GM18526 (cell line): ENCODE measurements around the gene ZBTB24.

Experiments
- POLR2A ChIP-seq: IDR thresholded peaks from 3 replicates; pipeline ENCODE4 v1.6.1; 2011; ENCODE audit not compliant: insufficient read length; ENCODE audit errors: extremely low read depth

ZBTB24 gene

DNA sequence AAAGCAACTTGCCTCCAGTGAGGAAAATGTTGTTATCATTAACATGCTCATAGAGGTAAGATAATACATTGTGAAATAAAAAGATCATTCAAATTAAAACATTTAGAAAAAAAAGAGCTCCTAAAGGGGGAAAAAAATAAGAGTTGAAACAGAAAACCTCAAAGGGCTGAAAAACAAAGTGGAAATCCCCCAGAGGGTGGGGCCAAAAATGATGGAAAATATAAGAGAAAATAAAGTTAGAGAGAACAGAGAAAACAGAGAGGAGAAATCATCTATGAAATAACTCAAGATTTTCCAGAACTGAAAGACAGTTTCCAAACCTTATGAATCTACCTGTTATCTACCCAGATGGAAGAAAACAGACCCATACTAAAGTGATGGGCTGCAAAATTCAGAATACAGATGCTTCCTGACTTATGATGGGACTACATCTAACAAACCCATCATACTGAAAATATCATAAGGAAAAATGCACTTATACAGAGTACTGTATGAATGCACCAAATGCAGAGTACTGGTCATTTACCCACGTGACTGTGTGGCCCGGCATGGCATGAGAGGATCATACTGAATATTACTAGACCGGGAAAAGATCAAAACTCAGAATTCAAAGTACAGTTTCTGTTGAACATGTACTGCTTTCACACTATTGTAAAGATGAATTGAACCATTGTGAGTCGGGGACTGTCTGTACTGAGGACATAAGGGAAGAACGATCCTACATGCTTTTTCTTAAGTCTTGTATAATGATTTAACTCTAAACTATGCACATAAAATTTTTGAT lies 4.0 kb downstream of the ZBTB24 start:
- TF ChIP-seq POLR2A, result no peak

DNA sequence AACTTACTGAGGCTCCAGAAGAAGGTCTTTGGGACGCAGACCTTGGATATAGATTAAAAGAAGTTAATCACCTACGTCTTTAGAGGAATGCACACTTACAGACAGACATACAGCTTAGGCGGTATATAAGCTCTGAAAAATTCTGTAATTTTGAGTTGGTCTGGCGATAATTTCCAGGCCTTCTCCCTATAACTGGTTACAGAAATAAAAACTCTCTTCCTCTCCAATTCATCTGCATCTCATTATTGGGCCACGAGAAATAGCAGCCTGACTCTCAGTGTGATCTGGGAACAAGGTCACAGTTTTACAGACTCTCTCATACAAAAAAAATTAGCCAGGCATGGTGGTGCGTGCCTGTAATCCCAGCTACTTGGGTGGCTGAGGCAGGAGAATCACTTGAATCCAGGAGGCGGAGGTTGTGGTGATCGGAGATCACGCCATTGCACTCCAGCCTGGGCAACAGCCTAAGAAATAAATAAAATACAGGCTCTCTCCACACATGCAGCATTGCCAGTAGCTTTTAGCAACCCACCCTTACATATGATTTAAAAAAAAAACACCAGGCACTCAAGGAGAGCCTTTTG lies 4.7 kb downstream of the ZBTB24 start:
- TF ChIP-seq POLR2A, result no peak

DNA sequence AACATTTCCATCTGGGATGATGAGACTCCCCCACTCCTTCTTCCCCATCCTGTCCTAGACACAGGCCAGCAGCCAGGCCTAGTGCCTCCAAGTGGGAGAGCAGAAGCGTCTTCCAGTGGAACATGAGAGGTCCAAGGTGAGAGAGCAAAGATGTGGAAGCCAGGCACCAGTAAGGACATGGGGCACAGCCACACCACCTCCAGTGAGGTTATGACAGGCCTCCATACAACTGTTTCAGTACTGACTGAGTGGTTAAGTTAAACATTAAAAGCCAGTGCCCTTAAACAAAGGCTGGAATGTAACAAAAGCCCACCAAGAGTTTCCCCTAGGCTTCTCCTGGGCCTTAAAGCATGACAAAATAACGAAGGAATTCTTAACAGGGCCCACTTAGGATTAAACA lies 5.3 kb downstream of the ZBTB24 start:
- TF ChIP-seq POLR2A, result no peak

DNA sequence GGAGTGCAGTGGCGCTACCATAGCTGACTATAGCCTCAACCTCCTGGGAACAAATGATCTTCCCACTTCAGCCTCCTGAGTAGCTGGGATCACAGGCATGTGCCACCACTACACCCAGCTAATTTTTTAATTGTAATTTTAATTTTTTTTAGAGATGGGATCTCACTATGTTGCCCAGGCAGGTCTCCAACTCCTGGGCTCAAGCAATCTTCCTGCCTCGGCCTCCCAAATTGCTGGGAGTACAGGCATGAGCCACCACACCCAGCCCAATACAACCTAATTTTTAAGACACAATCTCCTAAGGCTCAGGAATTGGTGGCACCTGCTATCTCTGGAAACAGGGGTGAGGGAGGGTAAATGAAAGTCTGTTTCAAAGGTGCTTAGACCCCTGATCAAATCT lies 5.8 kb downstream of the ZBTB24 start:
- TF ChIP-seq POLR2A, result no peak

DNA sequence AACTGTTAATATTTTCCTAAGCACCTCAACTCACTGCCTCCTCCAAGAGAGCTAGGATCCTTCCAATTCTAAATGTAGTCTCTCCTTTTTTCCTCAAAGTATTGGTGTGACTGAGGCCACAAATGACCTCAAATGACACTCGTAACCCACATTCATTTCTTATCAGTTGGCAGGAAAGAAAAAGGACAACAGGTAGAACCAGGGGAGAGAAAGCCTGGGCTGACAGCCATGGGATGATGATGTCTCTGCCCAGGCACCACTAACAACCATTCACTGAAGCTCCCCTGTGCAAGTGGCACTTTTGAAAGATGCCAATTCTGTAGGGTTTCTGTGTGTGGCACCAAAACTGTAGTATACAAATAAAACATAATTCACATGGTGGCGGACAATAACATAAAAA lies 7.4 kb downstream of the ZBTB24 start:
- TF ChIP-seq POLR2A, result no peak

DNA sequence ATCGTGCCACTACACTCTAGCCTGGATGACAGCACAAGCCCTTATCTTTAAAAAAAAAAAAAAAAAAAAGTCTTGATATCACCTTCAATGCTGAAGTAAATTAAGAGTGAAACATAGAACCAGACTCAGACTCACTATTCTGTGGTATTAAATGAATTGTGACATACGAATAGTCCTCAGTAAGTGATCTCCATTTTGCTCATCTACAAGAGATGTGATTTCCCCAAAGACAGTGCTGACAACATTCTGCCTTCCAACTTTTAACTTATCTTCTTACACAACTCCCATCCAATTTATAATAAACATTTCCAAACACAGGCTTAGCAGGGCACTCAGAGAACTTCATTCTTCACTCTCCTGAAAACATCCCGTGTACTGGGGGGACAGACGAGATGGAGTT lies 8.0 kb downstream of the ZBTB24 start:
- TF ChIP-seq POLR2A, result no peak

DNA sequence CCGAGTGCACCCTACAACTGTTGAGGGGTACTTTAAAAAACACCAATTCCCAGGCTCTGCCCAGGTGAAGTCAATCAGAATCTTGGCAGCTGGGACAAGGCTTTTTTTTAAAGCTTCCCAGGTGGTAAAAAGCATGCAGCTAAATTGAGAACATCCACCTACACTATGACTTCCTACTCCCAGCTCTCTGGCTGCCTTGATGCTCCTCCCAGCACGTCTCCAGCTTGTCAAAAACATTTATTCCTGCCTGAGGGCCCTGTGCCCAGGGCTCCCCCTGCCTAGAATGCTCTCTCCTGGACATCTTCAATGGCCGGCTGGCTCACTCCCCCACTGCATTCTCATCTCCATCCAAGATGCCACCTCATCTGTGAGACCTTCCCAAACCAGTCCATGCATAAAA lies 9.9 kb downstream of the ZBTB24 start:
- no peak for TF ChIP-seq POLR2A

DNA sequence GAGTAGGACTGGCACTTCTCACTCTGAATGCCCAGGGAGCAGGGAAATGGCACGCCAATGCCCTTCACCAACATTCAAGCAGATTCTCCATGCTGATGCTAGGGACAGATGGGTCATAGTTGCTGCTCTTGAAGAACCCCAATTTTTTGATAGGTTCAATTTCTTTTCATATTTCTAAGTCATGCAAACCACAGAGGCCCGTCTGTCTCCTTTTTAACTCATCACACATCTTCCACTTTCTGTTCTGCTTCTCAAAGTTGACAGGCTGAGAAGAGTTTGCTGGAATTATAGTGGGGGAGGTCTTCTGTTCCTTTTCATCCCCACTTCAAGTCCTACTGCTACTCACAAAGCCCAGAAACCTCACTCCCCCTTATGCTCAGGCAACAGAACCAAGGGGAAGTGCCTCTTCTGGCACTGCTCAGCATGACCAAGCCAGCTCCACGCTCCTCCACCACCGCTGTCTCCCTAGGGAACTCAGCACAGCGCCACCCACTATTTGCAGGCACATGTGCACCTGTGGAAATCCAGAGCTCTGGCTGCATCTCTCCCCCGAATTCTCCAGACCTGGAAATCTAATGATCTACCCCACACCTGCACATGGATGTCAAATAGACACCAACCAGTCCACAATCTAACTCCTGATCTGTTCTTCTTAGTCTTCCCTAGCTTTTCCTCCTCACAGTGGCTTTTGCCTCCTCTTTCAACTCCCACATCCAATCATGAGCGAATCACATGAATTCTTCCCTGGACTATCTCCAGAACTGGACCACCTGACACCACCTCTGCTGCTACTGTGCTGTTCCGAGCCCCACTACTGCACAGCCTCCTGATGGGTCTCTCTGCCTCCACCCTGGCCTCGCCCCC lies 10.7 kb downstream of the ZBTB24 start:
- no peak for TF ChIP-seq POLR2A

DNA sequence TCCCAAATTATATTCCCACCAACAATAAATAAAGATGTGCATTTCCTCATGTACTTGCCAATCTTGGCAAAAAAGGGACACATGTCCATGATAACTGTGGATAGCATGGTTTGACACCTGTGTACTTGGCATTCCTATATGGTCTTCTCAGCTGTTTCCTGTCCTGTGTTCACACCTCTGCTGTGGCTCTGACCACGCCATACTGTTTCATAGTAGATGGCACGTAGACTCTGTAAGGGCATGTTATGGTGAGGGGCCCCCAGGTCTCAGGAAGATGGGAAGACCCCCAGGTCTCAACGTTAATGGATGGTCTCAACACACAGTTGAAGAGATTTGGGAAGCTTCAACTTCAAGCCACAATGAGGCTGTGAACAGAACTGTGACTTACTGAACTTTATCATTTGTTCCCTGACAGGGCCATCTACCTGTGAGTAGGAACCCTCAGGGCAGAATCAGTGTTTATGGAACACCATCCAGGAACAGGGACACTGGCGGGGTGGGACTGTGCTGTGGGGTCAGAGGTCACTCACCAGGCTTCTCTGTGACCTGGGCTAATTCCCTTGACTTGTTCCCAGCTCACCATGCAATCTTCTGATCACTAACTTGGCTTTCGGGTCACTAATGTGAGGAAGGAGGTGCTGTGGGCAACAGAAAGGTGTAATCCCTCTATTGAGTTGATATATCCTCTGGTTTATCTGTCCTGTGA lies 11.8 kb downstream of the ZBTB24 start:
- TF ChIP-seq POLR2A, result no peak

DNA sequence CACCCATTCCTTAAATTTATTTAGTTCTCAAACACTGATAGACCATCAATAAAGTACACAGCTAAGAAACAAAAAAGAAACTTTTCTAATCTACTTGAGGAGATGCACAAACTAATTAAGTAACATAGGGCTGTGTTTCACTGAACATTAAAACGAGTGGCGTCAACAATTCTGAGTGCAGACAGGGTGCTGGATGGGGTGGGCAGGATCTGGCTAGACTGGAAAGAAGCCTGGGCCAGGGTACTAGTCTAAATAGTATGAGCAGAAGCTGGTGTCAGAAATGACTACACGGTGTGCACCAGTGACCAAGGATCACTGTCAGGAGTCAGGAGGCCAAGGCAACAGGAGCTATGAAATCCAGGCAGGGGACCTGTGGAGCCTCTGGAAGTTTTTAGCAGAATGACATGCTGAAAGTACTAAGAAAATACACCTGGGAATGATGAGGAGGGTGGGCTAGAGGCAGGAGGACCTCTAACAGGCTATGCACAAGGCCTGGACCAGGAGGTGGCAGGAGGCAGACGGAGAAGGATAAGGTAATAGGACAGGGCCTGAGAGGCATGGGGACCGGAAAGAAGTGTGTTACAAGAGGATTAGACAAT lies 13.3 kb downstream of the ZBTB24 start:
- no peak for TF ChIP-seq POLR2A

DNA sequence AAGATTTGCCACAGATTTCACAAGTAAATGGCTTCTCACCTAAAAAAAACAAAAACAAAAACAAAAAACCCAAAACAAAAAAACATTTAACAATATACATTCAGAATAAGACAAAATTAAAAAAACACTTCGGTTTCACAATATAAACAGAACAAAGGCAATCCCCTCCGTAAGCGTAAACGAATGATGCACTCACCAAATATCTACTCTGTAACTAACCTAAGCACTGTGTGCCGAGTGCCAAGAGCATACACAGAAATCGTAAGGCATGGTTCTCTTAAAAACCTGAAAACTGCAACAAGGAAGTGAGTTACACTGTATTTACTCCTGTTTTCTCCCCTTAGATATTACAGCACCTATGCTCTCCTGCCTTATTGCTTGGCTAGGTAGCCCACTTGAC lies 15.3 kb downstream of the ZBTB24 start:
- no peak for TF ChIP-seq POLR2A

DNA sequence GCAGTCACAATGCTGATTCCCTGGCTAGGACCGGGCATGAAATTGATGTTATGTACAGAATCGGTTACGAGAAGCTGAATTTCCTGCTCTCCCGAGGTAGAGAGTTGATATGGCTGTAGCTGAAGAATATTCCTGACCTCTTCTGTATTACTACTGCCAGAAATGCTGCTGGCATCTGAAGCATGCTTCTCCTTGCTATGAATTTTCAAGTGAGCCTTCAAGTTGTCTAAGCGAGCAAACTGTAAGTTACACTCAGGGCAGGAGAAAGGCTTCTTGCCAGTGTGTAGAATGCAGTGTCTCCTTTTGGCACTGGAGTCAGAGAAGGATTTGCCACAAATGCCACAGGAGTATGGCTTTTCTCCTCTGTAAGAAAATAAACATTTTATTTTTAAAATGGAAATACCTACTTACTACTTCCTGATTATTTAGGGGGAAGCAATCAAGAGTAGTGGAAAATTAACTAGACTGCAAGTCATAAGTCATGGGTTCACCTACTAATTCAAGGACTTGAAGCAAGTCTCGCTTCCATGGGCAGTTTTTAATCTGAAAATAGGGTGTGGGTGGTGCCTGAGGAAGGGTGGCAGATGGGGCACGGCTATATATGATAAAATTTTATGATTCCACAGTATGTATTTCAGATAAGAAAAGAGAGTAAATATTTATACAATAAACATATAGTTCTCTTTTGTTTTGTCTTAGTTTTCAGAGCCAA lies 16.7 kb downstream of the ZBTB24 start:
- TF ChIP-seq POLR2A, result no peak

DNA sequence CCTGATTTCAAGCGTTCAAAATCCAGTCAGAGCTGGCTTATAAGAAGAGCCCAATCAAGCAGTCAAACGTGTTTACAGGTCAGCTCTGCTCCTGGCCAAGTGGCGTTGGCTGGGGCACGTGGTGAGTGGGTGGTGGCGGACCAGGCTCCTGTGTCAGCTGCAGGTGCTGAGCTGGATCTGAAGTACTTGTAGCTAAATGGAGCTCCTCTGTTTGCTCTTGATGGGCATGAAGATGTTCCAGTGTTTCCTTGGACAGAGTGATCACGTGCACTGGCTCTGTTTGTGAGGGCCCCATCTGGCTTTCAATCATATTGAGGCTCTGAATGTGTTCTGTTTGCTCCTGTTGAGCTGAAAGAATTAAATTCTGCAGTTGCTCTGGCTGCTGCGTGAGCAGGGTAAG lies 17.2 kb downstream of the ZBTB24 start:
- no peak for TF ChIP-seq POLR2A

DNA sequence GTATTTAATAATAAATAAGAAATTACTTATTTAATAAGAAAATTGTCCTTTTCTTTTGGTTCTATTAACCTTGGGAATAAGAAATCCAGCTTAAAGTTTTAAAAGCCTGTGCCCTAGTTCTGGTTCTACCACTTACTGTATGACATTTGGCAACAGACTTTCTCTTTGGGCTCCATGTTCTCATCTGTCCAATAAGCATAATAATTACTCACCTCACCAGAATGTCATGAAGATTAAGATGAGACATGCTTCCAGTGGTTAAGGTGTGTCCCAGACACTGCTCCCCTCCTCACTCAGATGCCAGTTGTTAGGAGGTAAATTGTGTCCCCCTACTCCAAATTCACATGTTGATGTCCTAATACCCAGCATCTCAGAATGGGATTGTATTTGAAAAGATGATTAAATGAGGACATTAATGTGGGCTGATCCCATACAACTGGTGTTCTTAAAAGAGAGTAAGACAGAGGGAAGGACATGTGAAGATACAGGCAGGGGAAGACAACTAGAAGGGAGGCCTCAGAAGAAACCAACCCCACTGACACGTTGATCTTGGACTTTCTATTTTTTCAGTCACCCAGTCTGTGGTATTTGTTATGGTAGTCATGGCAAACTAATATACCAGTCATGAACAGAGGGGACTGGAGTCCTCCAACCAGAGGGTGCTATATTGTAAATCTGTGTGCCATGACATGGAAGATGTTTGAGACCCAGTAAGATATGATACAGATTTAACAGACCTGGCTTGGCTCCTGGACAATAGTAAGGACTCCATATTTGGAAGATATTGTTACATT lies 21.1 kb downstream of the ZBTB24 start:
- TF ChIP-seq POLR2A, result no peak

DNA sequence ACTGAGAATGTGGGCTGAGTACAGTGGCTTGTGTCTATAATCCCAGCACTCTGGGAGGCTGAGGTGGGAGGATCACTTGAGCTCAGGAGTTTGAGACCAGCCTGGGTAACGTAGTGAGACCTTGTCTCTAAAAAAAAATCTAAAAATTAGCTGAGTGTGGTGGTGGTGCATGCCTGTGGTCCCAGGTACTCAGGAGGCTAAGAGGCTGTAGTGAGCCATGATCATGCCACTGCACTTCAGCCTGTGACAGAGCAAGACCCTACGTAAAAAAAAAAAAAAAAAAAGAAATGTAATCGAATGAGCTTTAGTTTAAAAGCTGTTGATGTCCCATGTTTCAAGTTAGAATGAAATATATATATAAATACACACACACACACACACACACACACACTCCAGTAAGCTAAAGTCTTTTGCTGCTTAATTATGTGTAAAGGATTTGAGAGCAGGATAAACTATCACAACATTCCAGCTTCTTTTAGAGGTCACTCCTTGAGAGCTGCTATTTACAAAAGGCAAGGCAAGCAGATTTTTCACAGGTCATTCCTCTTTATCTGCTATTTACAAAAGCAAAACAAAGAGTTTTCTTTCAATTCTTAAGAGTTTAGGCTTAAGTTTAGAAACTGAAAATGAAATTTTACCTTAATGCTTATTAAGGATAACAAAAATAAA lies 22.7 kb downstream of the ZBTB24 start:
- TF ChIP-seq POLR2A, result no peak
